Lung microvascular endothelial cell (primary cell): ENCODE data around the gene KIF16B. TPM values are rescaled to one million over a fixed set of nuclear protein-coding genes. Genes with fewer than 3 reads are reported as not detected.
"Not testable (repeated sequence)": the region's sequence is repeated elsewhere in the genome, so short reads cannot be mapped to it uniquely, and the experiment has no call there.

ENCODE experiments used
- DNase-seq, 2 donors: peaks; one replicate each; pipeline versions ENCODE4 v3.0.0 to v3.0.0-alpha.2; 2010; ENCODE audit warnings: low read depth in 2 of 2
- total RNA-seq: library from RNA; depleted of rRNA; stranded (reverse); fragments of >200 nt; gene quantifications from 2 replicates; pipeline ENCODE4 v1.2.1, GENCODE V29; 2014

The KIF16B gene, protein sequence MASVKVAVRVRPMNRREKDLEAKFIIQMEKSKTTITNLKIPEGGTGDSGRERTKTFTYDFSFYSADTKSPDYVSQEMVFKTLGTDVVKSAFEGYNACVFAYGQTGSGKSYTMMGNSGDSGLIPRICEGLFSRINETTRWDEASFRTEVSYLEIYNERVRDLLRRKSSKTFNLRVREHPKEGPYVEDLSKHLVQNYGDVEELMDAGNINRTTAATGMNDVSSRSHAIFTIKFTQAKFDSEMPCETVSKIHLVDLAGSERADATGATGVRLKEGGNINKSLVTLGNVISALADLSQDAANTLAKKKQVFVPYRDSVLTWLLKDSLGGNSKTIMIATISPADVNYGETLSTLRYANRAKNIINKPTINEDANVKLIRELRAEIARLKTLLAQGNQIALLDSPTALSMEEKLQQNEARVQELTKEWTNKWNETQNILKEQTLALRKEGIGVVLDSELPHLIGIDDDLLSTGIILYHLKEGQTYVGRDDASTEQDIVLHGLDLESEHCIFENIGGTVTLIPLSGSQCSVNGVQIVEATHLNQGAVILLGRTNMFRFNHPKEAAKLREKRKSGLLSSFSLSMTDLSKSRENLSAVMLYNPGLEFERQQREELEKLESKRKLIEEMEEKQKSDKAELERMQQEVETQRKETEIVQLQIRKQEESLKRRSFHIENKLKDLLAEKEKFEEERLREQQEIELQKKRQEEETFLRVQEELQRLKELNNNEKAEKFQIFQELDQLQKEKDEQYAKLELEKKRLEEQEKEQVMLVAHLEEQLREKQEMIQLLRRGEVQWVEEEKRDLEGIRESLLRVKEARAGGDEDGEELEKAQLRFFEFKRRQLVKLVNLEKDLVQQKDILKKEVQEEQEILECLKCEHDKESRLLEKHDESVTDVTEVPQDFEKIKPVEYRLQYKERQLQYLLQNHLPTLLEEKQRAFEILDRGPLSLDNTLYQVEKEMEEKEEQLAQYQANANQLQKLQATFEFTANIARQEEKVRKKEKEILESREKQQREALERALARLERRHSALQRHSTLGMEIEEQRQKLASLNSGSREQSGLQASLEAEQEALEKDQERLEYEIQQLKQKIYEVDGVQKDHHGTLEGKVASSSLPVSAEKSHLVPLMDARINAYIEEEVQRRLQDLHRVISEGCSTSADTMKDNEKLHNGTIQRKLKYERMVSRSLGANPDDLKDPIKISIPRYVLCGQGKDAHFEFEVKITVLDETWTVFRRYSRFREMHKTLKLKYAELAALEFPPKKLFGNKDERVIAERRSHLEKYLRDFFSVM (N-terminal part only)
- total RNA-seq: 3.5 and 7.7 TPM in 2 replicates

DNA sequence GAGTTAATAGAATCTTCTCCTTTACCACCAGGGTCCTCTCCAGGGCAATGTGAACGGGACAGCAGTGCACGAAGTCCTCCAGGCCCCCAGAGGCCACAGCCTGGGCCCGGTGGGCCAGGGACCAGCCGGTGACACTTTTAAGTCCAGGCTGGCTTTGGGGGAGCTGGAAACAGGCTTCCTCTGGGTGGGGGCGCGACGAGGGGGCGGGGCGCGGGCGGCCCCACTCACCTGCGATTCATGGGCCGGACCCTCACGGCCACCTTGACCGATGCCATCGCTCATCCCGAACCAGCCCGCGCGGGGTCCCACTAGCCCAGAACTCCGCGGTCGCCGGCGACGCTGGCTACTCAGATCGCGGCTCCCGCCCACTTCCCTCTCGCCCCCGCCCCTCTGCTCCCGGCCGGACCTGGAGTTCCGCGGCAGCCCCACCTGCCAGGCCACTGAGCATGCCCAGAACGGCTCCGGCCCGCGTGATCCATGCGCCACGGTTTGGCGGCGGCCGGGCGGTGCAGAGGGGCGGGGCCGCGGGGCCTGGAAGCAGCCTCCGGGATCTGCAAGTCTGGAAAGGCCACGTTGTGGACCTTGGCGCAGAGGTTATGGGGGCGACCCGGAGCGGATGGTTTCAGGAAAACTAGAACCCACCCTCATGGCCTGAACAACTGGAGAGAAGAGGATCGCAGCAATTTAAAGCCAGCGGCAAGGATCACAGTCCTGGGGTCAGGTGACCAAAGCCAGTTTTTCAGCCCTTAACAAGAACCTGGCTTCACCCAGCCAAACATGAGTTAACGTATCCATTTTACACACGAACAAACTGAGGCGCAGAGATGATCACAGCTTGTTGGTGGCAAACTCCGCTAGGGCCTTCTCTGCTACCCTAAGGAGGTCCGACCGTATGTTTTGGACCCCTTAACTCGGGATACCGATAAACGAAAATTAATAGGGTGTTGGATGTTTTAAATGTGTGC is at the start of gene KIF16B:
Gene KIF16B, minus strand, starts transcription at position 448 of the 965 bp plus-strand sequence. Its CDS starts 173 bp downstream, at position 275.
- peak; percentile 87 to 92 for DNase-seq

DNA sequence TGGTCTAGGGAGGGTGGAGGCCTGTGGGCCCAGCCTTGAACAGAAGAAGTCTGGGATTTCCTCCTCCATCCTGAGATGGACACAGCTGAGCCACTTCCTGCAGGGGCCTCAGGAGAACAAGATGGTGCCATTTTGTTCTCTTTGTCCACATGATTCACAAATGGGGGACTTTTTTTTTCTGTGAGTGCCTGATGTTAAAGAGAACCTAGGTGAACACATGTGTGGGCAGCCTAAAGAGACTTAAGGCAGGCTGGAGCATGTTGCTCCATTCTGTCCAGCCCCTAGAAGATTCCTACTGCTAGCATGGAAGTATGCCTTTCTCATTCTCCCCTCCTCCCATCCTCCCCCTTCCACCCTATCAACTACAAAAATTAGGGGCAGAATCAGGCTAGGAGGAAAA is 49.3 kb upstream of the KIF16B start:
- no peak for DNase-seq

DNA sequence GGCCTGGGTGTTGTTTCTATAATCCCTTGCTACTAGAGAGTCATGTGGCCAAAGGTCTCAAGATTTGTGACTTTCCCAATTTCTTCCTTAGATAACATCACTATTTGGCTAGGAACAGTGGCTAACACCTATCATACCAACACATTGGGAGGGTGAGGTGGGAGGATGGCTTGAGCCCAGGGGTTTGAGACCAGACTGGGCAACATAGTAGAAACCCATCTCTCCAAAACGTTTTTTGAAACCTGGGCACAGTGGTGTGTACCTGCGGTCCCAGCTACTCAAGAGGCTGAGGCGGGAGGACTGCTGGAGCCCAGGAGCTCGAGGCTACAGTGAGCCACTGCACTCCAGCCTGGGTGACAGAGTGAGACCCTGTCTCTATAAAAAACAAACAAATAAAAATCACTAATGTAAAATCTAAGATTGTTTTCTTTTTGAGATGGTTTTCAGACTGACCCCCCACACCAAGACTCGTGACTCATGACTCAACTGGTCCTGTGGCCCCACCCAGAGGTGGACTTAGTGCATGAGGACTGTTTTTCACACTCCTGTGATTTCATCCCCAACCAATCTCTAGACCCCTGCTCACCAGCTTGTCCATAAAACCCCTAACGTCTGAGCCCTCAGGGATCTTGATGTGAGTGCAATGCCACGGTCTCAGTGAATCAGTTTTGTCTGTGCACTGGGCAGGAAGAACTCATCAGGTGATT is 48.3 kb upstream of the KIF16B start:
- DNase-seq: no peak

DNA sequence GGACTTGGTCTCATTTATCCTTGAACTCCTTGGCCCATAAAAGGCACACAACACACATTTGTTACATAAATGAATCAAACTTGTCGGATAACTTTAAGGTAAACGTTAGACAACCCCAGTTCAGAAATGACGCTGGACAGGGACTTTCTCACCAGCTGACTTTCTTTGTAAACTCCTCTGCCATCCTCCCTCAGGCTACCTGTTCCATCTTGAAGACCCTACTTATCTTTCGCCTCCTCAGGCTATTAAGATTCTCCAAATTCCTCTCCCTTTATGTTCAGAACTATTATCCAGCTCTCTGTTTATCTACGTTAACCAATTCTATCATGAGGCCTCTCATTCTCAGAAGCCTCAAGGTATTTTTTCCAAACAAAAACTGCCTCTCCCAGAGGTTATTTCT is 47.7 kb upstream of the KIF16B start:
- DNase-seq: no peak

DNA sequence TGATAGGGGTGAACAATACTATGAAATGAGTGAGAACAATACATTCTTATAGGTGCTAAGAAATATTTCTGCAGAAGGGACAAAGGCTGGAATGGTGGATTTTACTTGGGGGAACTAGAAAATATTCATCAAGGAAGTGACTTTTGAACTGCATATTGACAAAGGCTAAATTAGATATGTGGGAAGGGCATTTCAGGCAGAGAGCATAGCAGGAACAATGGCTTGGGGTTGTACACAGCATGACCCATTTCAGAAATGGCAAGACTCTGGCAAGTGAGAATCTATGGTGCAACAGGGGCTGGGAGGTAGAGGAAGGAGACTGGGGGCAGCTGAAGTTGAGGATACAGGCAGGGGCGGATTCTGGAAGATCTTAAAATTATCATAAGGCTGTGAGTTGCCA is 46.7 kb upstream of the KIF16B start:
- no peak for DNase-seq

DNA sequence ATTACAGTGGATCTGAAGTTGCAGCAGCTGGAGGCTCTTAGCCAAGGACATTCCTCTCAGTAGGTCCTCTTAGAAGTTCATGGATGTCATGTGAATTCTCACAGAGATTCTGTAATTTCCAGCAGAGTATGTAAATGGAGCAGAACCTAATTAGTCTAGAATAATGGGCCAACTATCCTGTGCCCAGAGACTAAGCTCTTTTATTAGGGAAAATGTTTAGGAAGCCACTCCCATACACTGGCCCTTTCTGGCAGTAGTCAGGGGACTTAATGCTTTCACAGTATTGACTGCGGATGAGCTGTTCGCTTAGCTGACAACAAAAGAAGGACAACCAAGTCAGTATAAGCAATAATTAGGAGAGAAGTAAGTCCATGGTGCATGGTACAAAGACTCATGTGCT is 43.8 kb upstream of the KIF16B start:
- no peak for DNase-seq

DNA sequence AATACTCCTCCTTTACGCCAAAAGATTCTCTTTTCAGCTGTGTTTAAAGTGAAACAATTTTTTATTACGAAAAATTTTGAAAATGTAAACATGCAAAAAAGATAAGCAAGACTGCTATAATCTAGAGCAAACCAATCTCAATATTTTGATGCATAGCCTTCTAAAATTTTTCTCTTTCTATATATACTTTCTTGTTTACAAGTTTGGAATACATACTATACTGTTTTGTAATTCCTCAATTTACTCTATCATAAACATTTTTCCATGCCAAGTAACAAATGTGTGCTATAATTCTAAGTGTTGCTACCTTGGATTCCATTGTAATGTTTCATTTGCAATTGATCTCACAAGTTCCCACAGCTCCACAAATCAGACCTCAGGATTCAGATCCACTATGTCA is 43.1 kb upstream of the KIF16B start:
- no peak for DNase-seq

DNA sequence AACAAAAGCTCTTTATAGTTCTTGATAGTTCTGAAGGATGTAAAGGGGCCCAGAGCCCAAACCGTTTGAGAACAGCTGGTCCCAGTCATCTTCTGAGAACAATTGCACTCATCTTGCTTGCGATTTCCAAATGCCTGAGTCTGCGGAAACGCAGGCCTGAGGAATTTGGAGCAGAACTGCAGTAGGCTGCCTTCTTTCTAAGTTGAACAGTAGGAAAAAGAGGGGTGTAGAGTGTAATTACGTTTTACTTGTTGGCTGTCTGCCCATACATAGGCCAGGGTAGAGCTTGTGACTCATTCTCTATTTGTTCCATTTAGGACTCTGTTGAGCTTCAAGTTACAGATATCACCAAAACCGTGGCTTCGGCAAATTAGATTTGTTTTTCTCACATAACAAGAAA is 42.0 kb upstream of the KIF16B start:
- DNase-seq: peak in 1 of 2 donors; percentile 21

DNA sequence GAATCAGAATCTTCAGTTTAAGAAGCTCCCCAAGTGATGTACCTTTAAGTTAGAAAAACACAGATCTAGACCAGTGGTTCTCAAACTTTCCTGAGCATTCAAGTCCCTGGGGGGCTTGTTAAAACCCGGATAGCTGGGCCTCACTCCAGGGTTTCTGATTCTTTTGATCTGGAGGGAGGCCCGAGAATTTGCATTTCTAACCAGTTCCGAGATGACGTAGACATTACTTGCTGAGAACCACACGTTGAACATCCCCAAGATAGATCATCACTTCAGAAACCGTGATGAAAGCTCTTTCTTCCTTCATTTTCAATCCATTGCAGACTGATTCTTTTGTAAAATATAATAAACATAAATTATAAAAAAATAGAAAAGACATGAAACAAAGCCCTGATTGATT is 40.7 kb upstream of the KIF16B start:
- no peak for DNase-seq

DNA sequence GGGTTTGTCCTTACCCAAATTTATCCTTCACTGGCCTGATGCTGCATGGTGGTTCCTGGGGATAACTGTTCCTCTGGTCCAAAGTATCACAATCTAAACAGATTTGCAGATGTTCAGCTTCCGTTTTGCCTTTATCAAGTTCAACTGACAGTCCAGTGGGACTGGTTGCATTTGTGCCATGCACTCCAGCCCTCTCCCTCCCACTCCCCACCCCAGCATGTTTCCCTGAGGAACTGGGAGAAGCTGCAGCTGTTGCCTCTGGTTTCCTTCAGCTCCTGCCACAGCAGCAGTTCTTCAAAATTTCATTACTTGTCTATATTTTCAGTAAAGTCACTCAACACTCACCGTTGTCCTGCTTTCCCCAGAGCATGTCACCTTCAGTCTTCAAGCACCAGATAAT is 39.5 kb upstream of the KIF16B start:
- DNase-seq: no peak

DNA sequence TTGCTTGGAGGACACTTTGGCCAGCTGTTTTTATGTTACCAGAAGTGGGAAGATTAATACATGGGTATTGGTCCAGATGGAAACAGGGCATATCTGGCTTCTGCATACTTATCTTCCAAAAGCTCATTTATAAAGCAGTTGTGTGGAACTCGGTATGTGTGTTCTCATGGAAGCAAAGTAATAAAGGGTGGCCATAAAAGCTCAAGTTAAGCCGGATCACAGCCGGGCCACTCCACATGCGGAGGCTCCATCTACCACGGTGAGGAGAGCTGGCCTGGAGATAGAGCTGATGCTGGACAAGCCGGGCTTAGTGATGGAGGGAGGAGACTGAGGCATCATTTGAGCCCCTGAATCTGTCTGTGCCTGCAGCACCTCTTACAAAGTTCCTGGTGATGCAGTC is 38.6 kb upstream of the KIF16B start:
- DNase-seq: no peak

DNA sequence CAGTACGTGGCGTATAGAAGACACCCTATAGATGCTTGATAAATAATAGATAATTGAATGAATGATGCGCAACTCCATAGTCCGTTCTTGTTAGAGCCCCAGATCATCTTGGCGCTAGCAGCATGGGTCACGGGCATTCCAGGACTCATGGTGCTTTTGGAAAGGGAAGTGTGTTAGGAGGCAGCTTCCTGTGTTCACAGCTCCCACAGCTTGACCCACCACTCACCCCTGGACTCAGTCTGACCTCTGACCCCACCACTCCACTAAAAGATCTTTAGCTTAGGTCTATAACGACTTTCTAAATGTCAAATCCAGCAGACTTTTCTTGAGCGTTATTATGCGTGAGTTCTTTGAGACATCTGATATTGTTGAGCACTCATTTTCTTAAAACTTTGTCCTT is 35.8 kb upstream of the KIF16B start:
- no peak for DNase-seq

DNA sequence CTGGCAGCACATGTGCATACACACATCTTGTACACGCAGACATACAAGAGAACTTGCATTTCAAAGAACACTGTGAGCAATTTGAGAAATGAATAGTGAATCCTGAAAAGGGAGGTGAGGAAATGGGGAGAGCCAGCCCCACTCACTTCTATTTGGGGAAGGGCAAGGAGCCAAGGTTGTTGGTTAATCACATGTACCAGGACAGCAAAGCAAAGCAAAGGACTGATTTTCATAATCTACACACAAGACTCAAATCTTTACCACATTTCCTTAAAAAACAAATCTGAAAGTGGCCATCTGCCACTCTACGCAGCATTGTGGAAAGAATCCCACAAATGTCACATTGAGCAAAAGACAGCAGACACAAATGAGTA is 35.0 kb upstream of the KIF16B start:
- DNase-seq: no peak

DNA sequence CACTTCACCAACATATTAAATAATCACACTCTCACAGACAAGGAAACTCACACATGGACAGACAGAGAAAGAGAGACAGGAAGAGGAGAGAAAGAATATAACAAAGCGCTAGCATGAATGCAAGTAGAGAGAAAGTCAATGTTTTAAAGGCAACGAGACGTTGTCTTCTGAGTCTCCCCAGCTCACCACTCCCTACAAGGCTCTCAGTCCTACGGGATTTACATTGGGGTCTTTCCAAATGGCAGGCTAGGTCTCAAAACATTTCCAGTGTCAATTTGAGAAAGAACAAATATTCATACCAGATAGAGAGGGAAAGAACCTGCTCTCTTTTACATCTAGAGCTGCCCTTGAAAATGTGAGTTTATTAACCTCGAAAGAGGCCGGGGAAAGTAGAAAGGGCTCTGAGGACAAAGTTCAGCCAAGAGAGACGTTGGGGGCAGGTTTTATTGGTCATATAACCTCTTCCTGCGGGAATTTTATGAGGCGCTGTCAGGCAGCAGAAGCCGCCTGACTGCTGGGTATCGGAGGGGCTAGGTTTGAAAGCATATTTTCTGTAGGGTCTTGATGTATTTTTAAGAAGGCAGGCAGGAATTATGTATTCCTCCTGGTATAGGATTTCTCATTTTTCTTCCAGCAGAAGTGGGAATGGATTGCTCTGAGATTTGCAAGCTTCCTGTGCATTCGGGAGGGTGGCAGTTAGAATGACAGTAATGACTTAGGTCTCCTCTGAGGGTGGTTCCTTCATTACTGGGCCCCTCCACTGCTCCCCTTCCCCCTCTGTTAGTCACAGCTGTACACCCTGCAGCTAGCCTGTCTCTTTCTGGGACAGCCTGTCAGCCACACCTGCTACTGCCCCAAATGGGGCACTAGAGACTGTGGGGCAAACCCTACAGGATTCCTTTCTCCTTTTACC is 34.4 kb upstream of the KIF16B start:
- no peak for DNase-seq

DNA sequence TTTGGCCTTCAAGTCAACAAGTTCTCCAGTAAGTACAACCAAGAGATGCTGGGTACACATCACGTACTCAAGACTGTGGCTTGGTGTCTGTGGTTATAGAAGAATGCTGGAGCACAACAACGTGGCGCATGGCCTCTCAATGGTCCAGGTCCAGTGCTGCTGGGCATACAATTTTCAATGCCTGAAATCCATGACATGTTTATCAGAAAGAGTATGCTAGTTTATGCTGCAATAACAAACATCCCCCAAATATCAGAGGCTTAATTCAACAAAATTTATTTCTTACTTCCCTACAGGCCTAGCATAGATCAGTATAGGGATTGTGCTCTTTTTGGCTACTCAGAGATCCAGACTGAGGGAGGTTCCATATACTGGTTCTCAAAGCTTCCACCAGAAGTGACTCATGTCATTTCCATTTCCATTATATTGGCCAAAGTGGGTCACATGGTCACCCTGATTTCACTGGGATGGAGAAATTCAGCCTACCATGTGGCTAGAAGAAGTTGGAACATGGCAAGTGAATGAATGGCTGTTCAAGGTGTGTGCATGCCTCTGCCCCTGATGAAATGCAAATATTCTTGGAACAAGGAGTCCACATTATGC is 33.3 kb upstream of the KIF16B start:
- no peak for DNase-seq

DNA sequence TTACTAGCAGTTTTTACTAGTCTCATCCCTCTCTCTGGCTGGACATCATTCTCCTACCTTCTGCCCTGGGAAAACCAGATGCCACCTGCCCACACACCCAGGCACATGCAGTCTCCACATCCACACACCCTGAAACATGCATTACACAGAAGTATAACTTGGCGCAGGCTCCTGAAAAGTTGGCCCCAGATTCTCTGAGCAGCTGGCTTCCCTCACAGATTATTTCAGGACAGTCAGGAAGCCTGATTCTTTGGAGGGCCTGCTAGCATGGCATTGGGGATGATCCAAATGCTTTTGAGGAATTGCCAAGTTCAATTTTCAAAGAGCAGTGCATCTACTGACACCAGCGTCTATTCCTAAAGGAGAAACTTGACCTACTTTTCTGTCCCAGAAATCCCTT is 27.8 kb upstream of the KIF16B start:
- DNase-seq: no peak

DNA sequence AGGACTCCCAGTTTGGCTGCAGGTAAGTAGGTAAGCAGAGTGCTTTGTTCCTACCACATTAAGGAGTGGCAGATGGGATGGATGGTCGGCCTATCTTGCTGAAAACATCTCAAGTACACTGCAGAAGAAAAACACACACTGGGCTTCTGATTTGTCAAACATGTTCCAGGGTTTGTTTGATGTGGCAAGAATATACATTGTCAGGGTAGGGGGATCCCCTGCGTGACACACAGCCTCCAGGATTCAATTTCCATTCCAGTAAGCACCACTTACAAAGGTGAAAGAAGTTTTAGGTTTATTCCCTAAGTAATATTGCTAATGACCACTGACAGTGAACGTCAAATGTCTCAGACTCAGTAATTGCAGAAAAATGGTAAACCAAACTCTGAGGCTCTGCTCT is 26.0 kb upstream of the KIF16B start:
- DNase-seq: no peak

DNA sequence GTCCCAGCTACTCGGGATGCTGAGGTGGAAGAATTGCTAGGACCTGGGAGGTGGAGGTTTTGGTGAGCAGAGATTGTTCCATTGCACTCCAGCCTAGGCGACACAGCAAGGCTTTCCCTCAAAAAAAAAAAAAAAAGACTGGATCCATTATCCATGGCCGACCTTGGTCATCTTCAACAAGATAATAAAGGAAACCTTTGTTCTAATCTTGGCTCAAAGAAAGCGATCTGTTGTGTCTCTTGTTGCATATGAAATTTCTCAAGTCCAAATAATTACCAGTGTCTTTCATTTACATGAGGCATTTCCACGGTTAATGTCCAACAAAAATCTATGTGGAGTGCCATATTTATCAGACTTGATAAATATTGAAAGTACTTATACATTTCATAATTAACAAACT is 23.7 kb upstream of the KIF16B start:
- DNase-seq: no peak

DNA sequence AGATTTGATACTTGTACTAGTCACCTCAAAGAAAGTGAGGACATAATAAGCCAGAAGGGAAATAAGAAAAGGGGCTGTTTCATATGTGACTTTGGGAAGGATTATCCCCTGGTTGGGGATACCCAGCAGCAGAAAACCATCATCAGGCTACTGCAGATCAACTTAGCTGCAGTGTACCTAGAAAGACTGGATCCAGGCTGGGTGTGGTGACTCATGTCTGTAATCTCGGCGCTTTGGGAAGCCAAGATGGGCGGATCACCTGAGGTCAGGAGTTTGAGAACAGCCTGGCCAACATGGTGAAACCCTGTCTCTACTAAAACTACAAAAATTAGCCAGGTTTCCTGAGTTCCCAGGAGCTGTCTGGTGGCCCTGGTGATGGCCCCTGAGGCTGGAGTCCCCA is 23.2 kb upstream of the KIF16B start:
- not testable (repeated sequence) for DNase-seq
